Posterior cingulate gyrus (tissue), 11 donors: ENCODE results near the gene SPART.

Source experiments
- DNase-seq, 10 donors: peaks; one replicate each; pipeline versions ENCODE4 v3.0.0 to v3.0.0-alpha.2; 2020 to 2021; ENCODE audit warnings: mixed read lengths in 3 of 10
- intact Hi-C: fragments of 100-400 bp; cut with DNase I; formaldehyde crosslinking; loops from one replicate; pipeline ENCODE4 v1.15.1; 2023

SPART gene

GRCh38 chr13:36346222-36347083 lies at the start of gene SPART:
Gene SPART (minus strand): TSS chr13:36346394. CDS start chr13:36335830, 10,564 bp downstream.
- DNase-seq = peak; percentile 92 to 99 (median 95)
- intact Hi-C loops = loop anchor here (1.0 to 5.0 kb wide), 2 partner anchors 49 to 391 kb away; no protein-coding TSS in a partner anchor

- intact Hi-C loops = loop anchor here (1.0 to 5.0 kb wide), 2 partner anchors 49 to 113 kb away; partner anchors contain the start of gene SPART
- DNase-seq = no peak
These were observed 49.1 kb upstream of the SPART start for GRCh38 chr13:36395280-36395679.

- intact Hi-C loops = no loop called here
- DNase-seq = no peak
These were observed 39.3 kb upstream of the SPART start for GRCh38 chr13:36385489-36385888.

GRCh38 chr13:36382030-36382429 lies 35.8 kb upstream of the SPART start:
- DNase-seq = no peak
- intact Hi-C loops = no loop called here

- intact Hi-C loops = no loop called here
- no peak for DNase-seq
These were observed 31.8 kb upstream of the SPART start for GRCh38 chr13:36377826-36378468.

GRCh38 chr13:36374063-36374462 lies 27.9 kb upstream of the SPART start:
- intact Hi-C loops = loop anchor here (2.0 kb wide), 1 partner anchor 25 kb away; no protein-coding TSS in a partner anchor

GRCh38 chr13:36371185-36371584 lies 25.0 kb upstream of the SPART start:
- intact Hi-C loops = no loop called here
- no peak for DNase-seq

More at GRCh38 chr13:36374063-36374462, 27.9 kb upstream of the SPART start:
- DNase-seq = no peak

GRCh38 chr13:36370108-36370429 lies 23.9 kb upstream of the SPART start:
- DNase-seq = peak; percentile 53 to 95 (median 72)
- intact Hi-C loops = no loop called here

- DNase-seq = no peak
- intact Hi-C loops = no loop called here
These were observed 23.3 kb upstream of the SPART start for GRCh38 chr13:36369268-36370107.

GRCh38 chr13:36366031-36366430 lies 19.8 kb upstream of the SPART start:
- intact Hi-C loops = no loop called here
- DNase-seq = no peak

- intact Hi-C loops = no loop called here
These were observed 17.2 kb upstream of the SPART start for GRCh38 chr13:36363366-36363863.

GRCh38 chr13:36362914-36363313 lies 16.7 kb upstream of the SPART start:
- DNase-seq = no peak
- intact Hi-C loops = no loop called here

More at GRCh38 chr13:36363366-36363863, 17.2 kb upstream of the SPART start:
- no peak for DNase-seq

- intact Hi-C loops = no loop called here
These were observed 16.1 kb upstream of the SPART start for GRCh38 chr13:36362251-36362650.

GRCh38 chr13:36360903-36361302 lies 14.7 kb upstream of the SPART start:
- no peak for DNase-seq
- intact Hi-C loops = no loop called here

More at GRCh38 chr13:36362251-36362650, 16.1 kb upstream of the SPART start:
- DNase-seq = no peak

GRCh38 chr13:36359301-36359950 lies 13.2 kb upstream of the SPART start:
- intact Hi-C loops = no loop called here
- DNase-seq = no peak

- DNase-seq = no peak
- intact Hi-C loops = no loop called here
These were observed 12.1 kb upstream of the SPART start for GRCh38 chr13:36358175-36358718.

GRCh38 chr13:36357692-36358091 lies 11.5 kb upstream of the SPART start:
- DNase-seq = no peak
- intact Hi-C loops = no loop called here

- intact Hi-C loops = no loop called here
- DNase-seq = no peak
These were observed 11.0 kb upstream of the SPART start for GRCh38 chr13:36357231-36357630.

- DNase-seq = no peak
- intact Hi-C loops = no loop called here
These were observed 9.9 kb upstream of the SPART start for GRCh38 chr13:36356058-36356457.

GRCh38 chr13:36355632-36356031 lies 9.4 kb upstream of the SPART start:
- DNase-seq = no peak

More at GRCh38 chr13:36355632-36356031, 9.4 kb upstream of the SPART start:
- intact Hi-C loops = no loop called here
